Right atrium auricular region (tissue), 2 donors: ENCODE measurements around the gene LRP11. TPM values are rescaled to one million over a fixed set of nuclear protein-coding genes. Genes with fewer than 3 reads are reported as not detected.

Source experiments
- DNase-seq: peaks from one replicate; pipeline ENCODE4 v3.0.0-alpha.2; 2019; ENCODE audit warnings: low spot score
- H3K27ac ChIP-seq, 2 donors: fragments of 200-600 bp; sonication (generic); 1 replicate in 1 of 2; 2 replicates in 1 of 2; pipeline ENCODE4 v1.5.1; 2016 to 2019
- H3K27me3 ChIP-seq, 2 donors: fragments of 200-600 bp; sonication (generic); one replicate each; pipeline versions ENCODE4 v1.5.1 to v1.6.0; 2017 to 2019
- H3K36me3 ChIP-seq: fragments of 200-600 bp; sonication (generic); one replicate; pipeline ENCODE4 v1.5.1; 2016
- H3K4me1 ChIP-seq, 2 donors: fragments of 200-600 bp; sonication (generic); one replicate each; pipeline versions ENCODE4 v1.5.1 to v1.6.0; 2017 to 2019
- H3K4me3 ChIP-seq, 2 donors: fragments of 200-600 bp; sonication (generic); 1 replicate in 1 of 2; 2 replicates in 1 of 2; pipeline ENCODE4 v1.5.1; 2017 to 2019; ENCODE audit warnings: mild to moderate bottlenecking in 1 of 2, moderate library complexity in 1 of 2
- H3K9me3 ChIP-seq, 2 donors: fragments of 200-600 bp; sonication (generic); one replicate each; pipeline ENCODE4 v1.5.1; 2019
- total RNA-seq, 2 donors: library from RNA; depleted of rRNA; stranded (reverse); fragments of >200 nt; gene quantifications; one replicate each; pipeline ENCODE4 v1.1.0, GENCODE V29; 2016
- TF ChIP-seq, protein P1 (sequence below), 2 donors: fragments of 200-600 bp; sonication (generic); IDR thresholded peaks; one replicate each; pipeline ENCODE4 v1.5.1; 2019; ENCODE audit warnings: antibody characterized with exemption in 2 of 2

Gene LRP11
- total RNA-seq, 2 donors from 2014 or later, result 17.0 to 25.7 TPM

DNA sequence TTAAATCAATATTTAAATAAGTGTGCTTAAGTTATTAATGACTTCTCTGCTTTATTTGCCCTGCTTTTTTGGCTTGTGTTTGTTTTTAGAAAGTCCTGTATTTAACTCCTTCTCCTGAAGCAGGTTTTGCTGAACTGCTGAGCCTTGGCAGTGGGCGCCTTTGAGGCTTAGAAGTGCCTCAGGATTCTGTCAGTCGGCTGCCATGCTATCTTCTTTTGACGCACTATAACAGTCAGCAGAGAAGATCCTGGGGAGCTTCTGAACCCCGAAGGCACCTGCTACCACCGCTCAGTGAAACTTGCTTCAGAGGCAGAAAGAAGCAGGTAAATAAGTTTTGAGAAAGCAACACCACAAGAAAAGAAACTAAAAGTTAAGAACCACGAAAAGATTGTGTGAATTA lies 92.2 kb downstream of the LRP11 start:
- H3K36me3 ChIP-seq, result peaks cover 27% of the 10 kb centered on the region
- no peaks in the 10 kb centered on the region for H3K27me3 ChIP-seq
- H3K4me3 ChIP-seq, result no peak overlapping the region
- no peaks in the 10 kb centered on the region for H3K4me1 ChIP-seq
- DNase-seq, result no peak
- TF ChIP-seq, protein P1, sequence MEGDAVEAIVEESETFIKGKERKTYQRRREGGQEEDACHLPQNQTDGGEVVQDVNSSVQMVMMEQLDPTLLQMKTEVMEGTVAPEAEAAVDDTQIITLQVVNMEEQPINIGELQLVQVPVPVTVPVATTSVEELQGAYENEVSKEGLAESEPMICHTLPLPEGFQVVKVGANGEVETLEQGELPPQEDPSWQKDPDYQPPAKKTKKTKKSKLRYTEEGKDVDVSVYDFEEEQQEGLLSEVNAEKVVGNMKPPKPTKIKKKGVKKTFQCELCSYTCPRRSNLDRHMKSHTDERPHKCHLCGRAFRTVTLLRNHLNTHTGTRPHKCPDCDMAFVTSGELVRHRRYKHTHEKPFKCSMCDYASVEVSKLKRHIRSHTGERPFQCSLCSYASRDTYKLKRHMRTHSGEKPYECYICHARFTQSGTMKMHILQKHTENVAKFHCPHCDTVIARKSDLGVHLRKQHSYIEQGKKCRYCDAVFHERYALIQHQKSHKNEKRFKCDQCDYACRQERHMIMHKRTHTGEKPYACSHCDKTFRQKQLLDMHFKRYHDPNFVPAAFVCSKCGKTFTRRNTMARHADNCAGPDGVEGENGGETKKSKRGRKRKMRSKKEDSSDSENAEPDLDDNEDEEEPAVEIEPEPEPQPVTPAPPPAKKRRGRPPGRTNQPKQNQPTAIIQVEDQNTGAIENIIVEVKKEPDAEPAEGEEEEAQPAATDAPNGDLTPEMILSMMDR (IDR thresholded peaks at IDR 0.05), result no peak
- no peak overlapping the region for H3K27ac ChIP-seq
- H3K9me3 ChIP-seq, result no peaks in the 10 kb centered on the region

DNA sequence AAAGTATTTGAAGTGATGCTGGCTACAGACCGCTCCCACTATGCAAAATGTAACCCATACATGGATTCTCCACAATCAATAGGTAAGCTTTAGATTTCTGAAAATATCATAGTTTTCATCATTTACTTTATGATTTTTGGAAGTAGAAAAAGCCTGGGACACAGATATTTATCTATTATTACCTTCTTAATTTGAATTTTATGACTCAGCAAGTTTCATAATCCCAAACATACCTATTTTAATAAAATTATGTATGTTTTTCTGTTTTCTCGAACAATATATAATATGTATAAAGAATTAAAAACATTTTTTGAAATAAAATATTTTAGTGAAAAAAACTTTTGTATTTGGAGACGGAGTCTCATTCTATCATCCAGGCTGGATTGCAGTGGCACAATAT lies 93.0 kb downstream of the LRP11 start:
- TF ChIP-seq, protein P1 (IDR thresholded peaks at IDR 0.05), result no peak
- Histone ChIP-seq H3K4me3 (no peak overlapping the region), H3K27me3 (no peaks in the 10 kb centered on the region), H3K9me3 (peaks cover 0 to 5% of the 10 kb centered on the region in 2 donors), H3K36me3 (peaks cover 33% of the 10 kb centered on the region), H3K27ac (no peak overlapping the region), H3K4me1 (no peaks in the 10 kb centered on the region)
- DNase-seq, result no peak

DNA sequence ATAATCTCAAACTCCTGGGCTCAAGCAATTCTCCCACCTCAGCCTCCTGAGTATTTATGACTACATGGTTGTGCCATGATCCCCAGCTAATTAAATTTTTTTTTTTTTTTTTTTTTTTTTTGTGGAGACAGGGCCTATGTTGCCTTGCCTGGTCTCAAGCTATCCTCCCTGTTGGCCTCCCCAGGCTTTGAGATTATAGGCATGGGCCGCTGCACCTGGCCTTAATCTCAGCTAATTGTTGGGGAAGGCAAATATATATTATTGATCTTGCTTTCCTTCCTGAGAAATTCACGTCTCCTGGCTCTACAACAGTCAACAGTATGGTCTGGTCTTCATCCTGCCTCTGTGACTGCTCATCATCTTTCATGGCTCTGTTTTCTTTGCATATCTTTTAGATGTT lies 94.5 kb downstream of the LRP11 start:
- H3K4me3 ChIP-seq, result no peak overlapping the region
- TF ChIP-seq, protein P1 (IDR thresholded peaks at IDR 0.05), result no peak
- DNase-seq, result no peak
- no peaks in the 10 kb centered on the region for H3K27me3 ChIP-seq
- peaks cover 0 to 11% of the 10 kb centered on the region in 2 donors for H3K9me3 ChIP-seq
- peaks cover 36% of the 10 kb centered on the region for H3K36me3 ChIP-seq
- no peaks in the 10 kb centered on the region for H3K4me1 ChIP-seq
- no peak overlapping the region for H3K27ac ChIP-seq

Other genes with a start within 250 kb of the LRP11 start
- 10 to 100 TPM; 11.2 to 15.9 TPM for gene KATNA1, start 215.6 kb downstream of the LRP11 start, total RNA-seq
- gene LATS1, start 146.3 kb downstream of the LRP11 start, total RNA-seq, result 10 to 100 TPM; 10.5 to 13.7 TPM
- 10 to 100 TPM; 10.8 to 13.3 TPM for gene NUP43, start 117.8 kb downstream of the LRP11 start, total RNA-seq
- 100 to 1,000 TPM in 1 of 2 donors, 10 to 100 TPM in 1; 99.8 to 106 TPM for gene PCMT1, start 114.6 kb downstream of the LRP11 start, total RNA-seq
- gene RAET1E, start 33.8 kb upstream of the LRP11 start, total RNA-seq, result 1 to 10 TPM in 1 of 2 donors, under 1 TPM in 1; 0.52 to 4.3 TPM
- 1 to 10 TPM; 1.5 to 1.6 TPM for gene RAET1G, start 58.8 kb upstream of the LRP11 start, total RNA-seq
- gene ULBP2, start 77.7 kb upstream of the LRP11 start, total RNA-seq, result 1 to 10 TPM in 1 of 2 donors, under 1 TPM in 1; 0.82 to 2.4 TPM
- gene ULBP1, start 99.6 kb upstream of the LRP11 start, total RNA-seq, result under 1 TPM; 0.11 to 0.31 TPM
- not detected for gene RAET1L, start 161.2 kb upstream of the LRP11 start, total RNA-seq
- gene ULBP3, start 204.8 kb upstream of the LRP11 start, total RNA-seq, result 1 to 10 TPM; 1.4 to 2.0 TPM